Measurements from ENCODE around the gene CHRDL1. TPM values are rescaled to one million over a fixed set of nuclear protein-coding genes. Genes with fewer than 3 reads are reported as not detected.
"Not testable (repeated sequence)": the region's sequence is repeated elsewhere in the genome, so short reads cannot be mapped to it uniquely, and the experiment has no call there.

CHRDL1 gene, protein sequence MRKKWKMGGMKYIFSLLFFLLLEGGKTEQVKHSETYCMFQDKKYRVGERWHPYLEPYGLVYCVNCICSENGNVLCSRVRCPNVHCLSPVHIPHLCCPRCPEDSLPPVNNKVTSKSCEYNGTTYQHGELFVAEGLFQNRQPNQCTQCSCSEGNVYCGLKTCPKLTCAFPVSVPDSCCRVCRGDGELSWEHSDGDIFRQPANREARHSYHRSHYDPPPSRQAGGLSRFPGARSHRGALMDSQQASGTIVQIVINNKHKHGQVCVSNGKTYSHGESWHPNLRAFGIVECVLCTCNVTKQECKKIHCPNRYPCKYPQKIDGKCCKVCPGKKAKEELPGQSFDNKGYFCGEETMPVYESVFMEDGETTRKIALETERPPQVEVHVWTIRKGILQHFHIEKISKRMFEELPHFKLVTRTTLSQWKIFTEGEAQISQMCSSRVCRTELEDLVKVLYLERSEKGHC
- 6.7 TPM for polyA plus RNA-seq
- long read RNA-seq, donor 1, result 0 reads
- long read RNA-seq, donor 2, result 0 reads
- long read RNA-seq, donor 3, result 0 reads
- long read RNA-seq, donor 4, result 0 reads
- long read RNA-seq, donor 5, result 0 reads
- long read RNA-seq, donor 6, result 0 reads
- long read RNA-seq, donor 7, partial matches to known transcripts, result 0 of 1 reads
- long read RNA-seq, donor 7, other reads (novel, unspliced or antisense), result 0 of 1 reads
- long read RNA-seq, donor 8, result 0 reads
- long read RNA-seq, donor 9, result 0 reads
- long read RNA-seq, donor 10, result 0 reads
- long read RNA-seq, donor 11, result 0 reads

DNA sequence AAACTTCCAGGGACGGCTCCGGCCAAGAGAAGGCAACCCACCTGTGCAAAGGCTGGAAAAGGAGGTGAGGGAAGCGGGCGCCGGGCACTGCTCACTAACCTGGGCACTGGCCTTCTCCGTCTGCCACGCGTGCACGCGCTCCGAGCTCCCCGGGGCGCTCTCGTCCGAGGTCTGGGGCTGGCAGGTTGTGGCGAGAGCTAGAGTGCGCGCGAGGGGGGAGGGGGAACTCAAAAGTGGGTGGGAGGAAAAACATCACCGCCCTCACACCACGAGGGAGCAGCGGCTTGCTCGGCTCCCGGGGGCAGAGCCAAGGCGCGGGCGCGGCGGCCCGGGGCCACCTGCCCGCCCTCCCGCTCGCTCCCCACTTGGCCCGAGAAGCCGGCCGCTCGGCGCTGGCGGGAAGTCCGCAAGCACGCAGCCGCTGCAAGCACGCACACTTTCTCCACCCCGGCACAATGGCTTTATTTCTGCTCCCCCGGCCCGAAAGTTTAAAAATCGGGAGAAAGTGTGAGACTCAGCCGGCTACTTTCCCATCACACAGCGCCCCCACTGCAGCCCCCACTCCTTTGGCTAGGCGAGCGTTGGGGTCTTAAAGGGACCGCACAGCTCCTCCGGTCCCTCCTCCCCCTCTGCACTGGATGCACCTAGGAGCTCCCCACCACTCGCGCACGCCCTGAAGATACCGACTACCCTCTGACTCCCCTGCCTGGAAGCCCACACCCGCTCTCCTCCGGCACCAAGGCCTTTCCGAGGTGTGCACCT is at the start of gene CHRDL1:
TSS of gene CHRDL1 (minus strand) at position 173 of the 762 bp plus-strand sequence. CDS start 3,636 bp downstream, outside the sequence.
- Histone ChIP-seq H3K36me3 (ENCODE audit: control insufficient read depth, insufficient read depth, low read length) (no peaks in the 10 kb centered on the region), H3K4me1 (ENCODE audit: control insufficient read depth, insufficient read depth, low read length) (no peaks in the 10 kb centered on the region), H3K27me3 (ENCODE audit: control insufficient read depth, insufficient read depth, low read length) (peaks cover 13% of the 10 kb centered on the region), H3K4me3 (ENCODE audit: low read length) (peak within 1 kb of the TSS; percentile 16), H3K9me3 (ENCODE audit: control insufficient read depth, low read depth, low read length) (no peaks in the 10 kb centered on the region), H3K27ac (ENCODE audit: low read length) (no peak within 1 kb of the TSS)
- no CpG with 5 or more reads among the region's 60 CpGs for whole genome bisulfite sequencing (ENCODE audit: insufficient coverage, low lambda C conversion rate)
- DNase-seq, result peak; percentile 3 to 6

DNA sequence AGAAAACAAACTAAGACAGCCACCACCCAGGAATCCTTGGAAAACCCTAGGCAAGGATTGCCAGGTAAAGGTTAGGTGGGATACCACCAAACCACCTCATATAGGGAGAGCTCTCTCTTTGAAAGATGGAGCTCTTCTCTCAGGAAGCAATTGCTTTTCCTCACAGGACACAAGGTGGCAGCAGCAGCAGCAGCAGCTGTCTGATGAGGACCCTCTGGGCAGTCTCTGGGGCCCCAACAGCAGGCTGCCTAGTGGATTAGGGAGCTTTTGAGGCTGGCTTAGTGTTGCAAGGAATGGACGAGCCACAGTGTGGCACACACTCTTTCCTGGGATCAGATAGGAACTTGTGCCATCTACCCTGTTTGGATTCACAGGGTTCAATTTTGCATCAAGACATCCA is 41.4 kb upstream of the CHRDL1 start:
- no peaks in the 10 kb centered on the region for H3K36me3 ChIP-seq (ENCODE audit: control insufficient read depth, insufficient read depth, low read length)
- H3K4me3 ChIP-seq (ENCODE audit: low read length), result no peak overlapping the region
- no CpG with 5 or more reads among the region's 1 CpG for WGBS (ENCODE audit: insufficient coverage, low lambda C conversion rate)
- DNase-seq, result no peak
- H3K27ac ChIP-seq (ENCODE audit: low read length), result no peak overlapping the region
- H3K27me3 ChIP-seq (ENCODE audit: control insufficient read depth, insufficient read depth, low read length), result no peaks in the 10 kb centered on the region
- H3K9me3 ChIP-seq (ENCODE audit: control insufficient read depth, low read depth, low read length), result no peaks in the 10 kb centered on the region
- no peaks in the 10 kb centered on the region for H3K4me1 ChIP-seq (ENCODE audit: control insufficient read depth, insufficient read depth, low read length)

DNA sequence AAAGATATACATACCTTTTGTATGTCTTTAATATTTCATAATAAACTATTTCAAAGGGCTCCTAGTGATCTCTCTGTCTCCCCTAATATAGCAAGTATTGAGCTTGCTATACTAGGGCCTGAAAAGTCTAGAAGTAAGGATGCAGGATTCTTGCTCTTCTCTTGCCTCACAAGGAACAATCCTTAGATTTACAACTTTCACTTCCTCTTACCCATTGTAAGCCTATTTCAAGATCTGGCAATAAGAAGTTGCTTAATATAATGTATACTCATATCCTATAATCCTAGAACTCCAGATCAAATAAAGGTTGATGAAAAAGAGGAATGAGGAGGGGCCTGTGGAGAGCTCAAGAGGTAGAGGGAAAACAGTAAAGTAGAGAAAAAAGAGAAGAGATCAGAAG is 40.8 kb upstream of the CHRDL1 start:
- no peak overlapping the region for H3K4me3 ChIP-seq (ENCODE audit: low read length)
- H3K4me1 ChIP-seq (ENCODE audit: control insufficient read depth, insufficient read depth, low read length), result no peaks in the 10 kb centered on the region
- DNase-seq, result no peak
- no peaks in the 10 kb centered on the region for H3K27me3 ChIP-seq (ENCODE audit: control insufficient read depth, insufficient read depth, low read length)
- H3K27ac ChIP-seq (ENCODE audit: low read length), result no peak overlapping the region
- no peaks in the 10 kb centered on the region for H3K36me3 ChIP-seq (ENCODE audit: control insufficient read depth, insufficient read depth, low read length)
- H3K9me3 ChIP-seq (ENCODE audit: control insufficient read depth, low read depth, low read length), result no peaks in the 10 kb centered on the region

DNA sequence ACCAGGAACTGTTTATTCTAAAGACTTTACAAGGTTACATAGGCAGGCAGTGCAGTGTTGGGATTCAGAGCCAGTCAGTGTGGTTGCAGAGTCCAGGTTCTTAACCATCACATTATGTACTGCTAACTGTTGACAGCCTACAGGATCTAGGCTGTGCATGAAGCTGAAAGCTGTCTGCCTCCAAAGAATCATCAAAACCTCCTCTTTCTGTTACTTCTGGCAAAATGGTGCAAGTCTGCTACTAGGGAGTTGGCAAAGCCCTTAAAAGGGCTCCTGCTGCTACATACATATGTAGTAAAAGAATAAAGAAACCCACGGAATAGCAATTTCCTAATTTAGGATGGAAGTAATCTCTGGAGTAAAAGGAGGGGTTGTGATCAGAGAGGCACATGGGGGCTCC is 40.4 kb upstream of the CHRDL1 start:
- H3K27ac ChIP-seq (ENCODE audit: low read length), result no peak overlapping the region

DNA sequence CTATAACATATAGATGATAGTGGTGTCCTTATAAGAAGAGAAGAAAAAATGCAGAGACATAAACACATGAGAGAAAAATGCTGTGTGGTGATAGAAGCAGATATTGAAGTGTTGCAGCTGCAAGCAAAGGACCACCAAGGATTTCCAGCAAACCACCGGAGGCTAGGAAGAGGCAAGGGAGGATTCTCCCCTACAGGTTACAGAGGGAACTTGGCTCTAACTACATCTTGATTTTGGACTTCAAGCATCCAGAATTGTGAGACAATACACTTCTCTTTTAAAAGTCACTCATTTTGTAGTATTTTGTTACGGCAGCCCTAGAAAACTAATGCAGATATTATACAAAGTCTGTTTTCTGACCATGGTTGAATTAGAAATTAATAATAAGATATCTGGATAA is 30.4 kb upstream of the CHRDL1 start:
- H3K36me3 ChIP-seq (ENCODE audit: control insufficient read depth, insufficient read depth, low read length), result no peaks in the 10 kb centered on the region
- H3K27ac ChIP-seq (ENCODE audit: low read length), result no peak overlapping the region
- no peaks in the 10 kb centered on the region for H3K4me1 ChIP-seq (ENCODE audit: control insufficient read depth, insufficient read depth, low read length)
- 100% methylated on average over 1 of the region's 2 CpGs for WGBS (ENCODE audit: insufficient coverage, low lambda C conversion rate)
- no peak overlapping the region for H3K4me3 ChIP-seq (ENCODE audit: low read length)
- no peak for DNase-seq
- no peaks in the 10 kb centered on the region for H3K27me3 ChIP-seq (ENCODE audit: control insufficient read depth, insufficient read depth, low read length)
- H3K9me3 ChIP-seq (ENCODE audit: control insufficient read depth, low read depth, low read length), result no peaks in the 10 kb centered on the region

More for the DNA sequence above, 40.4 kb upstream of the CHRDL1 start:
- no peak for DNase-seq
- Histone ChIP-seq H3K4me3 (ENCODE audit: low read length) (no peak overlapping the region), H3K9me3 (ENCODE audit: control insufficient read depth, low read depth, low read length) (no peaks in the 10 kb centered on the region), H3K36me3 (ENCODE audit: control insufficient read depth, insufficient read depth, low read length) (no peaks in the 10 kb centered on the region), H3K4me1 (ENCODE audit: control insufficient read depth, insufficient read depth, low read length) (no peaks in the 10 kb centered on the region), H3K27me3 (ENCODE audit: control insufficient read depth, insufficient read depth, low read length) (no peaks in the 10 kb centered on the region)
- WGBS (ENCODE audit: insufficient coverage, low lambda C conversion rate), result no CpG with 5 or more reads among the region's 1 CpG

DNA sequence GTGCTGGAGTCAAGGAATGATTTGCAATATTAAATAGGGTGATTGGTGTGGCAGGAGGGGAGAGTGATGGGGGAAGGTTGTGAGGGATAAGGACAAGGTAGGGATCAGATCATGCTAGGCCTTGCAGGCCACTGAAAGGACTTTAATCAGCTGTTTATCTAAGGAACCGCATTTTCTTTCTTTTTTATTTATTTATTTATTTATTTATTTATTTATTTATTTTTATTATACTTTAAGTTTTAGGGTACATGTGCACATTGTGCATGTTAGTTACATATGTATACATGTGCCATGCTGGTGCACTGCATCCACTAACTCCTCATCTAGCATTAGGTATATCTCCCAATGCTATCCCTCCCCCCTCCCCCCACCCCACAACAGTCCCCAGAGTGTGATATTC is 20.9 kb upstream of the CHRDL1 start:
- H3K4me1 ChIP-seq (ENCODE audit: control insufficient read depth, insufficient read depth, low read length); H3K36me3 ChIP-seq (ENCODE audit: control insufficient read depth, insufficient read depth, low read length); H3K4me3 ChIP-seq (ENCODE audit: low read length); H3K27me3 ChIP-seq (ENCODE audit: control insufficient read depth, insufficient read depth, low read length); DNase-seq; H3K27ac ChIP-seq (ENCODE audit: low read length); H3K9me3 ChIP-seq (ENCODE audit: control insufficient read depth, low read depth, low read length): not testable (repeated sequence)
- WGBS (ENCODE audit: insufficient coverage, low lambda C conversion rate), result 100% methylated on average over 1 of the region's 1 CpG

DNA sequence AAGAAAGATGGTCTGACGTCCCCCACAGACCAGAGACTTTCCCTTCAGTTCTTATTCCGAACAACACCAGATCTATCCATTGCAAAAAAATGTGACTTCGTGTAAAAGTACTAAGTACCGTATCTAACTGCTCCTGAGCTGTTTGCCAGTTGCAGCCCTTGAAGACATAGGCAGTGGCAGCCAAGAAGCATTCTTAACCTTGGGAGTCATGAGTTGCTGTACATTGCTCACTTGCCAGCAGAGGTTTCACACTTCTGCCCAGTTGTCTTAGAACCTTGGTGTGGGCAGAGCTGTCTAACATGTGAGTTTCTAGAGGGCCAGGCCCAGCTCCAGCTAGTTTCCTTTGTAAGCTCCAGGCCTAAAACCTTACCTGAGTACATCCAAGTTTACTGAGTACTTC is 10.5 kb upstream of the CHRDL1 start:
- Histone ChIP-seq H3K27me3 (ENCODE audit: control insufficient read depth, insufficient read depth, low read length) (no peaks in the 10 kb centered on the region), H3K36me3 (ENCODE audit: control insufficient read depth, insufficient read depth, low read length) (no peaks in the 10 kb centered on the region), H3K4me1 (ENCODE audit: control insufficient read depth, insufficient read depth, low read length) (no peaks in the 10 kb centered on the region), H3K4me3 (ENCODE audit: low read length) (no peak overlapping the region), H3K27ac (ENCODE audit: low read length) (no peak overlapping the region), H3K9me3 (ENCODE audit: control insufficient read depth, low read depth, low read length) (no peaks in the 10 kb centered on the region)
- no CpG with 5 or more reads among the region's 4 CpGs for WGBS (ENCODE audit: insufficient coverage, low lambda C conversion rate)
- no peak for DNase-seq

DNA sequence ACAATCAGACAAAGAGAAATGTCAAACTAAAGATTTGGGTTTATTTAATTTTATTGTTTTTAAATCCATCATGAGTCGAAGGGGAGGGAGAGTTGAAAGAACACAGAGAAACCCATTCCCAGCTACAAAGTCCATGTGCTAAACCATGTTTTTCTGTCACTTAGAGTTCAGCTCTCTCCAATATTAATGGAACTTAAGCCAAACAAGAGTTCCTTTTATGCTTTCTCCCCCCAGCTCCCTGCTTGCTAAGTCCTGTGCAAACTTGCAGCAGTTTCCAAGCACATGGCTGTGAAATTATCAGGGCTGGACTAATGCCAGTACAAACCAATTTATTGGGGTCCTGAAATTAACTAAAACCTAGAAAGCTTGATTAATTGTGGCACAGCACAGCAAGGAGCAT is 9.7 kb upstream of the CHRDL1 start:
- Histone ChIP-seq H3K4me1 (ENCODE audit: control insufficient read depth, insufficient read depth, low read length) (no peaks in the 10 kb centered on the region), H3K27ac (ENCODE audit: low read length) (no peak overlapping the region), H3K27me3 (ENCODE audit: control insufficient read depth, insufficient read depth, low read length) (no peaks in the 10 kb centered on the region), H3K9me3 (ENCODE audit: control insufficient read depth, low read depth, low read length) (no peaks in the 10 kb centered on the region), H3K4me3 (ENCODE audit: low read length) (no peak overlapping the region), H3K36me3 (ENCODE audit: control insufficient read depth, insufficient read depth, low read length) (no peaks in the 10 kb centered on the region)
- no peak for DNase-seq
- WGBS (ENCODE audit: insufficient coverage, low lambda C conversion rate), result no CpG with 5 or more reads among the region's 1 CpG

DNA sequence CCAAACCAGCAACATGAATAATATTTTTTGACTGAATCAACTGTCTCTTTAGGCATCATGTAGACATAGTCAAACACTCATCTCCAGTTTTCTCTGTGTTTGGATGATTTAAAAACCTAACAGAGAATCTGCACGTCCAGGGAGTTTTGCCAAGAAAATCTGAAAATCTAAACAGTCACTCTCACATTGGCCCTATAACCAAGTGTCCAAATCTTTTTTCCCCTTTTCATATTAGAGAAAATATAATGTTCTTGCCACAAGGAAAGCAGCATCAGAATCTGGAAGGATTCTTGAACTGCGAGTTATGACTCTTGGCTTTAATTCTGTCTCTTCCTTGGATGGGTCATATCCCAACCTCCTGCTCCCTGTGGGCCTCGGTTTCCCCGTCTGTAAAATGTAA is 8.8 kb upstream of the CHRDL1 start:
- Histone ChIP-seq H3K9me3 (ENCODE audit: control insufficient read depth, low read depth, low read length) (no peaks in the 10 kb centered on the region), H3K36me3 (ENCODE audit: control insufficient read depth, insufficient read depth, low read length) (no peaks in the 10 kb centered on the region), H3K27ac (ENCODE audit: low read length) (no peak overlapping the region), H3K4me3 (ENCODE audit: low read length) (no peak overlapping the region), H3K27me3 (ENCODE audit: control insufficient read depth, insufficient read depth, low read length) (no peaks in the 10 kb centered on the region), H3K4me1 (ENCODE audit: control insufficient read depth, insufficient read depth, low read length) (no peaks in the 10 kb centered on the region)
- no peak for DNase-seq
- WGBS (ENCODE audit: insufficient coverage, low lambda C conversion rate), result no CpG with 5 or more reads among the region's 4 CpGs

DNA sequence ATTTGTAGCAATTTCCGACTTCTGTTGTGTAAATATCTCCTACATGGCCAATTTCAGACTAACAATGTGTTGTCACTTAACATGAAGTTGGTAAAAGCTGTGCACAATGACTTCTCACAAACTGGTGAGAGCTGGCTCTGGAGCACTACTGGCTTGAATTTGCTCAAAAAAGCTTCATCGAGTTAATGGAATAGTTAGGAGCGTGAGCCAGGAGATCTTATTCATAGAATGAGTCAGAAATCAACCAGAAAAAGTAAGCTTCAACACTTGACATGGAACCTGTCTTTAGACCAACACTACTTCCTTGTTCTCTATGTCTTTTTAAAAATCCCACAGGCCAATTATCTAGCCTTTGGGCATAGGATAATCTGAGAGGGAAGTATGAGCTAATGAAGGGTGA is 7.9 kb upstream of the CHRDL1 start:
- Histone ChIP-seq H3K4me1 (ENCODE audit: control insufficient read depth, insufficient read depth, low read length) (no peaks in the 10 kb centered on the region), H3K36me3 (ENCODE audit: control insufficient read depth, insufficient read depth, low read length) (no peaks in the 10 kb centered on the region), H3K9me3 (ENCODE audit: control insufficient read depth, low read depth, low read length) (no peaks in the 10 kb centered on the region), H3K4me3 (ENCODE audit: low read length) (no peak overlapping the region), H3K27ac (ENCODE audit: low read length) (no peak overlapping the region), H3K27me3 (ENCODE audit: control insufficient read depth, insufficient read depth, low read length) (no peaks in the 10 kb centered on the region)
- no CpG with 5 or more reads among the region's 3 CpGs for WGBS (ENCODE audit: insufficient coverage, low lambda C conversion rate)
- DNase-seq, result no peak

Data from large intestine (tissue), 12 donors.